Measurements from ENCODE around the gene PITPNM3.

The PITPNM3 gene

DNA sequence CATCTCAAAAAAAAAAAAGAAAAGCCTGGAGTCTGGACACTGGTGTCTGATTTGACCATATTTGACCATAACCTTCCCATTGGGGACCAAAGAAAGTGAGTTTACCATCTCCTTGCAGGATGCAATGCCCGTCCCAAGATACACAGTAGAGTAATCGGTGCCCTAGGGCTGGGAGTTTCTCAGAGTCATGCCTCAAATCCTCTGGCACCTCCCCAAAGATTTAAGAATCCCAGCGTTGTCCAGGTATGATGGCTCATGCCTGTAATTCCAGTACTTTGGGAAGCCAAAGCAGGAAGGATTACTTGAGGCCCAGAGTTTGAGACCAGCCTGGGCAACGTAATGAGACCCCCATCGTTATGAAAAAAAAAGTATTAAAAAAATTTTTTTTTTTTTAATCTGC is 5.0 kb downstream of the PITPNM3 start:
- no peak for DNase-seq

DNA sequence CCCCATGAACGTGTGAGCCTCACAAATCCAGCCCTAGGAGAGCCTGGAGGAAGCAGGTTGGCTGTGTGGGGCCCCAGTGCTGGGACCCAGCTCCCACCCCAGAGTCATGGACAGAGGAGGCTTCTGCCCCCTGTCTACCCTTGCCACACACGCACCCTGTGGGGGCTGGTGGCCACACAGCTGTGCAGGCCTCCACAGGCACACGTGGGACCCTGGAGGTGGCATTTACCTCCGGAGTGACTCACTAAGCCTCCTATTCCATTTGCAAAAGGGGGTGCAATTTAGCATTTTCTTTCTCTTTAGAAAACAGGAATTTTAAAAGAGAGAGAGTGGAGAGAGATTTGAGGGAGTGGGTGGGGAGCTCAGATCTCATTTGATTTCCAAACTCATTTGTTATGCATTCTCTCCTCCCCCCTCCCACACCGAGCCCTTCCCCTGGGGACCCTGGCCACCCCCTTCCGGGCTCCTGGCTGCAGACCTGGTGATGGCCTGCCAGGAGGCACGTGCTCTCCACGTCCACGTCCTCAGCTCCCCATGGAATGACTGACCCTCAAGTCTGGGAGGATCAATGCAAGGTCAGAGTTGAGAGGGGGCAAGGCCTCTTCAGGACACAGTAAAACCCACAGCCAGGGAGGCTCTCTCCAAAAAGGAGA is 6.8 kb downstream of the PITPNM3 start:
- no peak for DNase-seq

DNA sequence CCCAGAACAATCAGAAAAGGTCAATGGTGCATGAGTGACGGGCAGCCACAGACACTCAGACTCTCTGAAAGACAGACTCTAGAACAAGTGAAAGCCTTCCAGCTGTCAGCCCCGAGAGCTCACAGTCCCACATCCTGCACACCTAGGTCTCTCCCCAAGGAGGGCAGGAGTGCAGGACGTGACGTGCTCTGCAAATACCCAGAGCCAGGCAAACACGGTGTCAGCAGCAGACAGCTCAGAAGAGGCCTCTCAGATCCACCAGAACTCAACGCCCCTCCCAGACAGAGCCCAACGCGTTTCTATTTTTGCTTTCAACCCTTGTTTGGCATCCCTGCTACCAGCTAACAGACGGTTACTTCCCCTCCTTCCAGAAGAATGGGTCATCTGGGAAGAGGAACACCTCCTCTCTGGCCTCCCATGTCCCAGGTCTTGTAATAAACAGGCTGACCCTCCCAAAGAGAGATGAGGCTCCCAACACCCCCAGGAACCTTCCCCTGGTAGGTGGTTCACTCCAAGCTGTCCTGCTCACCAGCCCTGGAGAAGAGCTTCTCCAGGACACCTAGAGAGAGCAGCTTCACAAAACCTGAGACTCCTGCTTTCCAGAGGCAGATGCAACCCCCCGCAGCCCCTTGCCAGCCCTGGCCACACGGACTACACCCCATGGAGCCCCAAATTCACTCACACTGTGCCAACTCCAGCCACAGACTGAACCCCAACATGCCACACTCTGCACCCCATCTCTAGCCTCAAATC is 7.6 kb downstream of the PITPNM3 start:
- peak; percentile 49 for DNase-seq

DNA sequence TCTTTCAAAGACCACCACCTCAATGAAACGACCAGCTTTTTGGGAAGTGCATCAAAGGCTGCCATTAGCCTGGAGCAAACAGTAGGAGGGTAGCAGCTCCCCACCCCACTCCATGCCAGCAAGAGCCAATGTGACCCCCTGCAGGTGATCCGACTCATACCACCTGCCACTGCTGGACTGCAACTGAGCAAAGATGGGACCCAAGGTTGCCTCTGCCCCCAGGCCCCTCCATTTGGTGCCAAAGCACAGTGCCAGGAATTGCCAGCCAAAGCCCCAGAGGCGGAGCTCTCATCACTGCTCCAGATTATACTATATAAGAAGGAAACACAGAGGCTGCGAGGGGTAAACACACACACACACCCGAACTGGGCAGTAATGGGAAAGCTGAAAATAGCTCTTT is 8.3 kb downstream of the PITPNM3 start:
- DNase-seq, result no peak

DNA sequence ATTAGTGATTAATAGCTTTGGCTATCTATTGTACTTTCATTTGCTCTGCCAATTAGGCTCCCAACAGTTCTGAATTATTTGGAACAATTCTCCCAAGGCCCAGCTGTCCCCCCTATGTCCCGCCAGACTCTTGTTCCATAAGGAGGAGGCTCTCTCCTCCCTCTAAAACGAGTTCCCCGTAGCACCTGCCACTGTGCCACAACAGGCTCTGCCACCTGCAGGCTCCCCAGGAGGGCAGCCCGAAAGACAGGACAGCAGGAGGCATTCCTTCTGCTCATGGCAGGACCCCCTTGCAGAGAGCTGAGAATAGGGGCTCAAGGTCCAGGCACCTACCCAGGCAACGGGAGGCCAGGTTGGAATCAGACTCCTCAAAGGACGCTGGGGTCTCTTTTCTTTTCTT is 9.0 kb downstream of the PITPNM3 start:
- no peak for DNase-seq

DNA sequence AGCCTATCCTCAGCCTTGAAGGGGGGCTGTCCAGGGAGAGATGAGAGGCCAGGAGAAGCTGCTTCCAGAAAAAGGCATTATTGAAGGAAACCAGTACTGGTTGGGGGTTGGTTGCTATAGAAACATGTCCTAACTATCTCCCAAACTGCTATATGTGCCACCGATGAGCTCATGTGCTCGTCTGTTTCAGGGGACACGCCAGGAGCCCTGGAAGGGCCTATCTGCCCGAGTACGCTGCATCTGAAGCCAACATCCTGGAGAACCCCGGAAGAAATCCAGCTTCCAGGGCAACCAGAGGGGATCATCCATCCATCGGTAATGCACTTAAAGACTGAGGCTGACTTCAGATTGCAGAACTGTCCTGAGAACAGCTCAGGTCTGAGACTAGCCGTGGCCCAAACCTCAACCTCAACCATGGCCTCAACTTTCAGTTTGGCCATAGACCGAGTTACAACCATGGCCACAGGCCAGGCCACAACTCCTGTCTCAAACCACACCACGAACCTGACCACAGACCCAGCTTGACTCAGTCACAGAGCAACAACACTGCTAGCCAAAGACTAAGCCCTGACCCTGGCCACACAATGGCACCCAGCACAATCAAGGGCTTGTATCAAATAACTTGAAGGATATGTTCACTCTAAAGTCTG is 10.2 kb downstream of the PITPNM3 start:
- DNase-seq, result no peak

DNA sequence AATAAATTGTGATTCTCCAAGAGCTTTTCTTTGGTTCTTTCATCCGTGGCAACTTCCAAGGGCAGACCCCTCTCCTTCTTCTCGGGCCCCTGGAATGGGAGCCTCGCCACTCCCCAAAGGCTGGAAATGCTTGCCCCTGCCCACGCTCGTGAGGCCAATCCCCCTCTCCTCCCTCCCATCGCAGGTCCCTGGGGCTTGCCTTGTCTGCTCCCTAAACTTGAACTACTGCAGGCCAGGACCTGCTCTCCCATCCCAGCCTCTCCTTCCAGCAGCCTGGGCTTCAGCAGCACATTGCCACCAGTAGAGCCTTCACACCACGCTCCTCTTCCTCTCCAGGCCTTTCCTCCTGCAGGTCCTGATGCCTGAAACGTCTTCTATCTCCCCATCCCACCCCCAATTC is 11.1 kb downstream of the PITPNM3 start:
- no peak for DNase-seq

DNA sequence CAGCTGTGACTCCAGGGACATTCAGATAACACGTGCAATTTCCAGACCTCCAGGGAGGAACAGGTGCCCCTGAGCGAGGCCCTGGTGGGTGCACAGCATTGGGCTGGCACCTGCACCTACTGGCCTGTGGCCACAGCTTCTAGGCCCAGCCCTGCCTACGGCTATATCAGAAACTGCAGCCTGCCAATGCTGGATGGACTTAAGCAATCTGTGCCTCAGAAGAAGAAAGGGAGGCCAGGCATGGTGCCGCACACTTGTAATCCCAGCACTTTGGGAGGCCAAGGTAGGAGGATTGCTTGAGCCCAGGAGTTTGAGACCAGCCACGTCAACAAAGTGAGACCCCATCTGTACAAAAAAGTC is 12.4 kb downstream of the PITPNM3 start:
- no peak for DNase-seq

DNA sequence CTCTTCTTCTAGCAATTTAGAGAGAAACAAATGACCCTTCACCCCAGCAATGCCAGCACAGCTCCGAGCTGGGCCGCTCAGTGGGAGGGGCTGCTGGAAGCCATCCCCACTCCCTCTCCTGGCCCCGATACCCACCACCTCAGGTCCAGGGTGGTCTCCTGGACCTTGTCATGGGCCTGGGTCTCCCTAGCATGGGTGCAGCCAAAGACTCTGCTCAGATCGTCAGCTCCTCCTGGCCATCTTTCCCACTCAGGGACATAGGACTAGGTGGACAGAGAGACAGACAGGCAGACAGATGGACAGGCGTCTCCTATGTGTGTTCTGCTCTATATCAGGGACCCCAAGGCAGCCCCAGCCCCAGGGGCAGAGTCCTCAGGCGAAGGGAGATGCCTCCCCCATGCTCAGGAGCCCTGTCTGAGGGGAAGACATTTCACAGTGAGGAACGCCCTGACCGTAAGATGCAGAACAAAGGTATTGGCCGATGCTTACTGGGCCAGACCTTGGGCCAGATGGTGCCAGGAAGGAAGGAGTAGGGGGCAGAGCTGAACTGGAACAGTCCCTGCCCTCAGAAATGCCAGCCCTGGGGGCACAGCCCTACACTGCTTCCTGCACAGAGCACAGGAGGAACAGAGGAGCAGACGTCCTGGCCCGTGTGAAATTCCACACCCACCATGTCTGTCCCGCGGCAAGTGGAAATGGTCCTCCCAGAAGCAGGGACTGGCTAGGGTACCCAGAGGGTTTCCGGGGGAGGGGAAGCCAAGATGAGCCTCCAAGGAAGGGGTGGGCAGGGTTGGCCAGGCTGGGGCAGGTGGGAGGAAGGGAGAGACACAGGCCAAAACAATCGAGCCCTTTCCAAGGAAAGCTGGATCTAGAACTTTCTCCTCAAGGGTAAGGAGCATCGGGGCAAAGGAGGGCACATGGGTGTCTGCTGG is 13.0 kb downstream of the PITPNM3 start:
- DNase-seq, result no peak

DNA sequence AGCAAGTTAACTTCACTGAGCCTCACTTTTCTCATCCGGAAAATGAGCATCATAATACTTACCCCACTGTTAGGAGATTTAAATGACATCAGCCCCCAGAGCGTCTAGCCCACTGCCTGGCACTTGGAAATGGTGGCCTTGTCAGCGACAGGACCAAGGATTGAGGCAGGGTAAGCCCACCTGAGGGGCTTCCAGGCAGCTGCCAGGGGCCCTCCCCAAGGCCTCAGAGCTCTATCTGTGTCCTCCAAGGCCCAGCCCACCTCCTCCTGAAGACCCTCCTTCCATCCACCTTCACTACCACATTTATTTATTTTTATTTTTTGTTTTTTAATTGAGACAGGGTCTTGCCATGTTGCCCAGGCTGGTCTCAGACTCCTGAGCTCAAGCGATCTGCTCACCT is 13.8 kb downstream of the PITPNM3 start:
- DNase-seq, result no peak

DNA sequence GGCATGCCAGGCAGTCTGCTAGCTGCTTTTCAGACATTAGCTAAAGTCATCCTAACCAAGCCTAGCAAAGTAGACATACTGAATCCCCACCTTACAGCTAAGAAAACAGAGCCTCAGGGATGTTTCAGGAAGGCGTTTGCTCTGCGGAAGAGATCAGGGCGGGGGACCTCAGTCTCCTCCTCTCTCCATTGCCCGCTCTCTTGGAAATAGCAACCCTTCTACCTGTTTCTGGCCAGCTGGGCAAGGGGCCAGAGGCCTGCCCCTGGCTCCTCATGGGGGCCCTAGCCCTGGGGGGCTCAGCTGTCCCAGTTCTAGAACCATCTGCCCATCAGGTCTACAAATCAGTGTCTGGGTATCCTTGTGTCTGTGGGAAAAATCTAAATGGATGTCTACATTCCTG is 14.5 kb downstream of the PITPNM3 start:
- no peak for DNase-seq

DNA sequence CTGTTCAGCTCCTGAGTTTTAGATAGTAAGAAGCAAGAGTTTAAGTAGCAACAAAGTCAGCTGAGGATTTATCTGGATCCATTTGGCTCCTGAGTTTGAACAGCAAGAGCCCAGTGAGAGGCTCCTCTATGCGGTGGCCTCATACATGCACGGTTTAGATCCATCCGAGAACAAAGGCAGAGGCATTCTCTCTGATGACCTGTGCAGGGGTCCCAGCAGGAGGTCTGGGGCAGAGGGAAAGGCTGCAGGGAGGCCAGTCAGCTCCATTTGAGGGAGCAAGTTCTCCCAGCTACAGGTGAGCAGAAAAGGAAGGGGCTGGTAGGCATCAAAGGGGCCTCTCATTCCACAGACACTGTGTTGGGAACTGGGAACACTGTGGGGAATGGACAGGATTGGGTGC is 16.5 kb downstream of the PITPNM3 start:
- no peak for DNase-seq

DNA sequence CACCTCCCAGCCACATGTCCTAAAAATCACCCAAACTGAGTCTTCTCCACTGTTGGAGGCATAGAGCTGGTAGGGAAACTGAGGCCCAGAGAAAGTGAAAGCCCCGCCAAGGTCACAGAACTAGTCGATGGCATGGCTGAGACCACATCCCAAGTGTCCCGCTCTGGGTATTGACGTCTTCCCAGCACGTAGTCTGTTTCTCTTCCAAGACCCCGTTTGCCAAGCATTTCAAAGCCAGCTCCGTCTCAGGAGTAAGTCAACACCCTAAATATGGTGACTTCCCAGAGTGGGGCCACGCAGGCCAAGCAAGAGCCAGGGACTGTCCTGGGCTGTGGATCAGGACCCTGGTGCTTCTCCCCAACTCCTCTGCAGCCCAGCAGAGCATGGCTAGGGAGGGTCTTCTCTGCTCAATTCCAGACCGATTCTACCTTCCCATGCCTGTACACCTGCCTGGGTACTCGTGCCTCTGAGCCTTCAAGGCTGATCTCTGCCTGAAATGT is 19.7 kb downstream of the PITPNM3 start:
- DNase-seq, result no peak

DNA sequence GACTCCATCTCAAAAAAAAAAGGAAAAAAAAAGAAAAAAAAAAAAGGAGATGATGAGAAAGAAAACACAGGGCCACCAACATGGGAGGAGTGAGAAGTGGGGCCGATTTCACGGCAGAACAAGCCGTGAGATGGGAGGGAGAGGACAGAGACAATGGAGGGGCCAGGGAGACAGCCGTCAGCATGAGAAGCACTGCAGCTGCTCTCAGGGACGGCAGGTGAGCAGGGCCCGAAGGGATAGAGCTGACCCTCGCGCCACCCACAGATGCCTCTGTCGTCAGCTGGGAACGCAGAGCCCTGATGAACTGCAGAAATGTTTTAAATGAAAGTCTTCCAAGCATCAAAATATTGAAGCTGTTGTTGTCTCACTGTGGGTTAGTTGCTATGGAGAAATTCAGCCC is 20.3 kb downstream of the PITPNM3 start:
- no peak for DNase-seq

DNA sequence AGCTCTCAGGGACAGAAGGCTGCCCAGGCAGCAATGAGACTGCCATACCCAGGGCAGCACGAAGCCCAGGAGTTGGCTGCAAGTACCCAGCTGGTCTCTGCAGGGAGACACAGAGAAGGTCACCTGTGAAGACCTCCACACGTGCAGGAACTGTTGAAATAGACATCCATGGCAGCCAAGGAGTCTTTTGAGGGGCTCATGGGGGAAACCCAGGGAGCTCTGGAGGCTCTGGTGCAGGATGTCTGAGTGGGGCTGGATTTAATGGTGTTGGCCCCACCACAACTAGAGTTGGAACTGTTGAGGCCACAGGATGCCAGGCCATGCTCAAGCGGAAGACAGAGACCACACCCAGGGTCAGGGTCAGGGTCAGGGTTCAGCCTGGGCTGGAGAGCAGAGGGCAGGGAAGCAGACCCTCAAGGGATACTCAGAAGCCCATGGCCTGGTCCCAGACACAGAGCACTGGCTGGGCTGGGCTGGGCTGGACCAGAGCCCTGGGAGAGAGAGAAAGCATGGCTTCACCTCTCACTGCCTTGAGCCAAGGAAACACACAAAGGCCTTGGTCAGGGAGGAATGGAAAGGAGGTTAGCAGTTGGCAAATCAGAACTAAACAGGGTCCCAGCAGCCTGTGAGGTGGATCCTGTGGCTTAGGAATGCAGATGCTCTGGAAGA is 21.4 kb downstream of the PITPNM3 start:
- no peak for DNase-seq

DNA sequence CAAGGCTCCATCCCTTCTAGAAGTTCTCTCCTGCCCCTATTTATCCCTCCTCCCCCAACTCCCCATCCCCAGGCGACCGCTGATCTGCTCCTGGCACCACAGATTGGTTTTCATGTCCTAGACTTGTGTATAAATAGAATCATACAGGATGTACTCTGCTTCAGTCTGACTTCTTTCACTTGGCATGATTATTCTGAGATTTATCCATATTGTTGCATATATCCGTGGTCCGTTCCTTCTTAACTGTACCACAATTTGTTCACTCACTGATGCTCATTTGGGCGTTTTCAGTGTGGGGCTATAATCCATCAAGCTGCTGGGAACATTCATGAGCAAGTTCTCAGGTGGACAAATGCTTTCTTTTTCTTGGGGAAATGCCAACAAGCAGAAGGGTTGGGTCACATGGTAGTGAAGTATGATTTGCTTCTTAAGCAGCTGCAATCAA is 23.9 kb downstream of the PITPNM3 start:
- no peak for DNase-seq

DNA sequence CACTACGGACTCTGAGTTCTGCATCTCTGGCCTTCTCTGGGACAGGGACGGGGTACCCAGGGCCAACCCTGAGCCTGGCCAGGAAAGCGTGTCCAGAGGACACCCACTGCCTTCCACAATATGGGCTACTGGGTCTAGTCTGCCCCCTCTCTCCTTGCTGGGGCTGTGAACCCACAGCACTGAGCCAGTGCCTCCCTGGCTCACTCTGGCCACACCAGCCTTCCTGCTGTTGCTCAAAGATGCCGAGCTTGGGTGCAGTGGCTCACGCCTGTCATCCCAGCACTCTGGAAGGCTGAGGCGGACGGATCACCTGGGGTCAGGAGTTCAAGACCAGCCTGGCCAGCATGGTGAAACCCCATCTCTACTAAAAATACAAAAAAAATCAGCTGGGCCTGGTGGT is 24.8 kb downstream of the PITPNM3 start:
- DNase-seq, result no peak

DNA sequence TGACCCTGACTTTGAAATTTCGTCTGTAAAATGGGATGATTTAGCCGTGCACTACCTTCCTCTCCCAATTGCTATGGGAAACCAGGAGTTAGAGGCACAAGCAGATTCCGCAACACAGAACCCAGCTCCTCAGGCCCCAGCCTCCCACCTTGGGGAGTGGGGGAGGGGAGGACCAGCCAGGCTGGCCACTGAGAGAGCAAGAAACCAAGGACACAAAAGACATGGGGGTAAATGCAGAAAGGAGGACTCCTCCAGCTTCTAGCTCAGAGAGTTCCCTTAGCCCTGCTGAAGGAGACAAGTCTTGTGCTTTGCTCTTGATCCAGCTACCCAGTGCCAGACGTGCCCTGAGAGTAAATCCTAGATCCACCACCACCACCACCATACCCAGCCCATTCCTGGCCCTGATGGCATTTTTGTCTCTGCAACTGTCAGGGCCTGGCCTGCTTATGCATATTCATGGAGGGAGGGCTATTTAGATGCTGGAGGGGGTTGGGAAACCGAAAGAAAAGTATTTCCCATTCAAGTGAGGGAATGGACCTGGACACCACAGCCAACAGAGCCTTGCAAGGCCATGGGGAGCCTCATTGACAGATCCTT is 25.9 kb downstream of the PITPNM3 start:
- no peak for DNase-seq

DNA sequence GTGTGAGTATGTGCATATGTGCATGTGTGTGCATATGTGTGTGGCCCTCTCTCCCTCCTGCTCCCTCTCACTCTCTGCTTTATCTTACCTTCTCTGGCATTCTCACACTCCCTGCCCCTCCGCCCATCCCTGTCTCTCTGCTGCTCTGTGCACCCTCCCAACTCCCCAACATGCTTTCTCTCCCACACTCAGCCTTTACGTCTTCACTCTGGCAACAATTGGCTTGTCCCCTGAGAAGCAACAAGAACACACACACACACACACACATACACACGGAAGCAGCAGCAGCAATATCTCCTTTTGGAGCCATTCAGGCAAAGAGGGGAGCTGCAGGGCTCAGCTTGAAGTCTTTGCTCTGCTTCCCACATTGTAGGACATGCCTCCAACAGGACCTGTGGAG is 27.8 kb downstream of the PITPNM3 start:
- DNase-seq, result no peak

DNA sequence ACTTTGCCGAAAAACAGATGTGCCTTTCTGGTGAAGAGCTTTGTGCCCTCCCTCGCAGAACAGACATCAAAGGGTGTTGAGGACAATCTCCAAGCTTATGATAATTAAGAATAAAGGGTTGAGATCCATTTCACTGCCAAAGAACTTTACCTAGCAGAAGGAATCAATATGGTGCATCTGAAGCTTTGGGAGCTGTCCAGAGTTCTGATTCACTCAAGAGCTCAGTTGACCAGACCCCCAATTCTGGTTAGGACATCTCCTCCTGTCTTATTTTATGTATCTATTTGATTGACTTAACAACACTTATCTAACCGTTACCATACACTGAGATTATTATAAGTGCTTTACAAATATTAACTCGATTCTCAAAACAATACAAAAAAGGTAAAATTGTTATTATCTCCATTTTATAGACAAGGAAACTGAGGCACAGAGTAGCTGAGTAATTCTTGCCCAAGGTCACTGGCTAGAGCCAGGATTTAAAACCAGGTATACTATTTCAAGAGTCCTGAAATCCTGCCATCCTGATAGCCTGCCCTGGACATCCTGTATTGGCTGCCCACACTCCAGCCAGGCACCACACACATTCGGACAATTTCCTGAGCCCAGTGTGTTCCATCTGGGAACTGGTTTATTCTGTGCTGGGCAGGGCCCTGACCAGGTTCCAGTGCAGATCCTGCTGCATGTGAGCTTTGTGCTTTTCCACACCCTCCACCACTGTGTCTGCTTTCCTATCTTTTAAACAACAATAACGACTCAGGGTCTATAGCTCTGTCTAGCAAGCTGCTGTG is 29.8 kb downstream of the PITPNM3 start:
- DNase-seq, result no peak

DNA sequence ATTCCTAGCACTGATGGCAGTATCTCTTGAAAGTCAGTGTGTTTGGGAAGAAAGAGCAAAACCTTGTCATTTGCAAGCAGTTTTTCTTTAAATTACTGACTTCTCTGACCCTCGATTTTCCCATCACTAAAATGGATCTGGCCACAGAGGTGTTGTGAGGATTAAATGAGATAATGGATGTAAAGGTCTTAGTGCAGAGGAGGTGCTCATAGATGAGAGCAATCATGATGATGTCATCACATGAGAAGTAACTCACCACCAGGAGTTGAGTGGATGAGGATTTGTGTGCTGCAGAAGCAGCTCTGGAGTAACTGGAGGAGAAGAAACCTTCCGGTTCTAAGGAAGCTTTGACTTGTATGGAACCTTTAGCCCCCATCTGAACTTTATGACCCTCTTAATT is 30.6 kb downstream of the PITPNM3 start:
- DNase-seq, result no peak
